HG03095 (cell line): ENCODE measurements around the gene GAR1.
"Not testable (repeated sequence)": the region's sequence is repeated elsewhere in the genome, so short reads cannot be mapped to it uniquely, and the experiment has no call there.

Source experiments
- ATAC-seq: cut with Tn5 transposase; IDR thresholded peaks from one replicate; pipeline ENCODE4 v1.9.1; 2021; ENCODE audit warnings: moderate library complexity; ENCODE audit not compliant: unreplicated experiment

Gene GAR1

GRCh38 chr4:109815151-109816081, at the start of gene GAR1:
Gene GAR1, plus strand, starts transcription at chr4:109815762. Its CDS starts 403 bp downstream, at chr4:109816165.
- peak; percentile 99 for ATAC-seq

GRCh38 chr4:109782092-109782491, 33.5 kb upstream of the GAR1 start:
- not testable (repeated sequence) for ATAC-seq

GRCh38 chr4:109786846-109787245, 28.7 kb upstream of the GAR1 start:
- ATAC-seq, result no peak

DNA sequence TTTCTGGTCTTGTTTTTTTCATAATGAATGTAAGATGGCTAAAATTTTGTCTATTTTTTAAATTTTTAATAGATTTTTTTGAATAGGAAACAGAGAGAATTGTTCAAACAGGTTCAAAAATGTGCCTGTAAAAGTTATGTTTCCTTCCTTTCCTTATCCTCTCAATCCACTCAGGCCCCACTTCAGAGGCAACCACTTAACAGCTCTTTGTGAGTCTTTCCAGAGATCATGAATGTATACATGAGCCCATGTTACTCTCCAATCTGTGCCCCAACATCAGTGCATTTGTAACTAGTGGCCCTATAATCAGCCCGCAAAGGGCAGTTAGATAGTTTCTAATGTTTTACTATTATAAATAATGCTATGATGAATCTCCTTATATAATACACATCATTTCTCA, 27.8 kb upstream of the GAR1 start:
- ATAC-seq, result no peak

DNA sequence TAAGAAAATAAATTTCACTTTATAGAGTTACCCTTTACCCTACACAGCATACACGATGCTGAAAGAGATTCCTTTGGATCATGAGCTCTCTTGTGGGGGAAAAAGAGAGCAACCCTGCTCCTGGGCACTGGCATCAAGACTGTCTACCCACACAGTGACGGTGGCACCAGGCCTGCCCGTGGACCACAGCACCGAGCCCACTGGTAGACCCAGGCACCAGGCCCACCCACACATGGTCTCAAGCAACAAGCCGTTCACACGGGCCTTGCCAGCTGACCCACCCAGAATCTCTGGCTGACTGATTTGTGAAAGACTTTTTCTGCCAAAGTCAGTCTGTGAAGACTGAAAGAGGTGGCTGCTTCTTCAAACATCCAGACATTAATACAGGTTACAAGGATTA, 20.5 kb upstream of the GAR1 start:
- ATAC-seq, result no peak

- ATAC-seq, result no peak
These were observed 16.7 kb upstream of the GAR1 start for GRCh38 chr4:109798866-109799265.

GRCh38 chr4:109801099-109801789, 14.3 kb upstream of the GAR1 start:
- ATAC-seq, result no peak

DNA sequence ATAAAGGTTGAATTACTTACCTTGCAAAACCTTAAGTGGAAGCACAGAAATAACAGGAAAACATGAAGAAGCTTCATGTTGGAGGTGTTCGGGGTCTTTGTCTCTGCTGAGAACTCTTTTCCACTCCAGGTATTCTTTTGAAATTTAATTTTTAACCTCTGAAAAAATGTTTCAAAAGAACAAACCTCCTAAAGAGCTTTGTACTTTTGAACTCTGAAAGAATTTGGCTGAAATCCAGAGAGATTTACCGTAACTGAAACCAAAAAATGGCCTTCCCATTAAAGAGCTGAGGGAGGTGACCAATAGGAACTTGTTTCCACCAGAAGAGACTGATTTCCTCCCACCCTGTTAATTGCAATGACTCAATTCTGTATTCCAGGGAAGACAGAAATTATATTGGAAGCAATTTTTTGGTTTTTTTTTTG, 13.7 kb upstream of the GAR1 start, which contains the start of gene CFI:
Gene CFI (minus strand): TSS at position 105 of the 425 bp plus-strand sequence. CDS start 28 bp downstream, at position 77.
- no peak for ATAC-seq

DNA sequence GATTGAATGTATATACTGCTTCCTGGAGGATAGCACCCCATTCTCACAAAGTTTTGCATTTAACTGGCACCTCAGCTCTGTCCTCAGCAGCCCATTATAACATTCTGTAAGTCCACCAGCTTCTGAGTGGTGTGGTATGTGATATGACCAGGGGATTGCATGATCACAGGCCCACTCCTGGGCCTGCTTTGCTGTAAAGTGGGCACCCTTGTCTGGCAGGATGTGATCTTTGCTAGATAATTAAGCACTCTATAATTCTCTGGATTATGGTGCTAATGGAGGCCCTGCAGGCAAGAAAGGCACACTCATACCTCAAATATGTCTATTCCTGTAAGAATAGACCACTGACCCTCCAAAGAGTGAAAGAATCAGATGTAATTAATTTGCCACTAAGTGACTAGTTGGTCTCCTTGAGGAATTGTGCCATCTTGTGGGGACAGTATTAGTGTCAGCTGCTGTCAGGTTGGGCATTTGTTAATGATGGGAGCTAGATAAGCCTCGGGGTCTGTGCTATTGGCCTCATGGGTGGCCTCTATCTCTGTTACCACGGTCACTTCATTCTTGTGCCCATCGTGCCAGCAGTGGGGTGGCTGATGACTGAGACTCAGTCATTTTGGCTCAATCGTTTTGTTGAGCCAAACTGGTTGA, 11.5 kb upstream of the GAR1 start:
- ATAC-seq, result peak; percentile 63

DNA sequence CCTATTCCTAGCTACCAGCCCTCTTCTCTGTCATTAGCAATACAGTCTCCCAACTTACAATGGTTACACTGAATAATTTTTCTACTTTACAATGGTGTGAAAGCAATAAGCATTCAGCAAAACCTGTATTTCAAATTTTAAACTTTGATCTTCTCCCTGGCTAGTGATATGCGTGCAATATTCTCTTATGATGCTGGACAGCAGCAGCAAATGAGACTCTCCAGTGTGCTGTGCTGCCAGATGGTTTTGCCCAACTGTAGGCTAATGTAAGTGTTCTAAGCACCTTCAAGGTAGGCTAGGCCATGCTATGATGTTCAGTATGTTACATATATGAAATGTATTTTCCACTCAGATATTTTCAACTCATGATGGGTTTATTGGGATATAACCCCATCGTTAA, 5.9 kb upstream of the GAR1 start:
- ATAC-seq, result no peak

DNA sequence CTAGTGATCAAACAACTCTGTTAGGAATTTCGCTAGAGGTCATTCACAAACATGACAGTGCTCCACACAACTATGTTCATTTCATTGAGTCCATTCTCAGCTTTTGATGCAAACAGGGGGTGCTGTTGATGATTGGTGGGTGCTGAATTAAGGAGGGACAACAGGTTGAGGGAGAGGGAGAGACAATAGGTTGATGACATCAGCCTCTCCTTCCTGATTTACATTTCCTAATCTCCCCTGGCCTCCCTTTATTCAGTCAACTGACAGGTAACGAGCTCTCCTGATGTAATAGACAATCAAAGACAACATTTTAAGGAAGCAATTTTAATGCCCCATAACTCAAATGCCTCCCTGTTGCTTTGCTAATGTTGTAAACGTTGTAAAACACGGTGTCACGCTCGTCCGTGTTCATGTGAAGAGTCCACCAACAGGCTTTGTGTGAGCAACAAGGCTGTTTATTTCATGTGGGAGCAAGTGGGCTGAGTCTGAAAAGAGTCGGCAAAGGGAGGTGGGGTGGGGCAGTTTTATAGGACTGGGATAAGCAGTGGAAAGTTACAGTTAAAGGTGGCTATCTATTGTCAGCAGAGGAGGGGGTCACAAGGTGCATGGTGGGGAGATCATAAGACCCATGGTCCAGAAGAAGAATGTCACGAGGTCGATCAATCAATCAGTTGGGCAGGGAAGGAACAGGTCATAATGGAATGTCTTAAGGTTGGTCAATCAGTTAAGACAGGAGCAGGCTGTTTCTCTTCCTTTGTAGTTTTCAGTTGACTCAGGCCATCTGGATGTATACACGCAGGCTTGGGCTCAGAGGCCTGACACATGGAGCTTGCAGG, 4.8 kb upstream of the GAR1 start:
- ATAC-seq, result no peak

GRCh38 chr4:109811707-109812106, 3.9 kb upstream of the GAR1 start:
- ATAC-seq, result no peak

- ATAC-seq, result no peak
These were observed 500 bp downstream of the GAR1 start for GRCh38 chr4:109816082-109816442.

- no peak for ATAC-seq
These were observed 1.3 kb downstream of the GAR1 start for GRCh38 chr4:109816894-109817293.

- no peak for ATAC-seq
These were observed 2.7 kb downstream of the GAR1 start for GRCh38 chr4:109818268-109818667.

- no peak for ATAC-seq
These were observed 5.0 kb downstream of the GAR1 start for GRCh38 chr4:109820563-109820962.

DNA sequence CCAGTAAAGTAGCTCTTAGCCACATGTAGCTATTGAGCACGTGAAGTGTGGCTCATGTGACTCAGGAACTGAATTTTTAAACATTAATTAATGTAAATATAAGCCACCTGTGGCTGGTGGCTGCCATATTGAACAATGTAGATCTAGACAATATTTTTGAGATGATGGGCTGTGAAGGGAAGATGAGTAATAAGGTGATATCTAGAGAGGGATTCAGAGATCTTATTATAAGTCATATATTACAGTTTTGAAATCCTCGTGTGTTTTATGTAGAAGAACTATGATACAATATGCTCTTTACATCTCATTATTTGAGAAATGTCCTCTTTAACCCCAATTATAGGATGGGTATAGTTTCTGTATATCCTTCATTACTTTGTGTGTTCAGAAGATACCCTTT, 5.6 kb downstream of the GAR1 start:
- ATAC-seq, result no peak

GRCh38 chr4:109826719-109827118, 11.2 kb downstream of the GAR1 start:
- peak; percentile 69 for ATAC-seq

DNA sequence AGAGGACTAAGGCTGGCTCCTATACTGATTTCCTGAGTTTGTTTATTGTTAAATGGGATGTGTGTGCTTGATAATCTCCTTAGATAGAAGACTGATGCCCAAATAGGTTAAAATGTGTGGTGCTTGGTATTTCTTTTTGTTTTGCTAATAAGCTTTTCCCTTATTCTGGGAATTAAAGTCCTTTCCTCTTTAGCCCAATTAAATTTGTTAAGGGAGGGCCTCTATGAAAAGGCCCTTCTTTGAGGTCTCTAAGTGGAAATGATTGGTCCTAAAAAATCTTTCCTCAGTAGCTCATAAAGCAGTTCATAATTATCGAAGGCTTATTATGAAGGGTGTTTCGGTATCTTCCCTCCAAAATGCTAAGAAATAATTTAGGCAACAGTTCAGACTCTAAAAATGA, 12.1 kb downstream of the GAR1 start, which contains the start of gene RRH:
Gene RRH (plus strand): TSS at position 301 of the 400 bp plus-strand sequence. CDS start 56 bp downstream, at position 357.
- ATAC-seq, result no peak

DNA sequence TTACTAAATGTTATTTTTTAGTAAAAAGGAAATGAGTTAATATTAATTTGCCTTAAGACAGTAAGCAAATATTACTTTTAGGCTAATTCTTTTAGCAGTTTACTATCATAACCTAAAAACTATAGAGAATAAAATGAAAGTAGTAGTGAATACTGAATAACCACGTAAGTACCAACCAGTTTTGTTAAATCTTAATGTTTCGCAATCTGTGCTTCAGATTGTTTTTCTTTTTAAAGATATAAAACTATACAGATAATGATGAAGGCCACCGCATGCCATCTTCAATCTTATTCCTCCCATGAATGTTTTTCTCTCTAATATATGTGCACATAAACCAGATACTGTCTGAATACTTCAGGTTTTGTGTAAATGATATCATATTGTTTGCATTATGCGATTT, 18.2 kb downstream of the GAR1 start:
- no peak for ATAC-seq
